Peyer's patch (tissue), 4 donors: Measurements from ENCODE around the gene HSPB7.

Source experiments
- CTCF ChIP-seq, 6 experiments: fragments of 450-650 bp in 4 of 6; fragments of 200-600 bp in 2 of 6; sonication (generic) in 1 of 6; IDR thresholded peaks; one replicate each; pipeline ENCODE4 v1.5.1; 2017 to 2019; ENCODE audit warnings: antibody characterized with exemption in 6 of 6, mild to moderate bottlenecking in 3 of 6, moderate library complexity in 1 of 6
- POLR2A ChIP-seq, 2 donors: fragments of 450-650 bp; IDR thresholded peaks; one replicate each; pipeline ENCODE4 v1.5.1; 2017; ENCODE audit warnings: antibody characterized with exemption in 2 of 2, mild to moderate bottlenecking in 2 of 2, moderate library complexity in 2 of 2

- TF ChIP-seq CTCF (IDR thresholded peaks at IDR 0.05) (no peak), POLR2A (IDR thresholded peaks at IDR 0.05) (no peak)
These were observed 465 bp upstream of the HSPB7 start for GRCh38 chr1:16018308-16018707.
